Activated naive CD4-positive, alpha-beta T cell treated with anti-CD3 and anti-CD28 coated beads, Interleukin-2, amount 10 ng/mL, durations not matched to agents 7 days and 5 days (primary cell): ENCODE data around the gene CRYBG2.
"Not testable (repeated sequence)": the region's sequence is repeated elsewhere in the genome, so short reads cannot be mapped to it uniquely, and the experiment has no call there.

Experiments
- CTCF ChIA-PET: fragments of 350-600 bp; sonication (Branson Sonifier 250); formaldehyde crosslinking; loops from one replicate; lab custom pipeline; 2021; ENCODE audit warnings: antibody characterized with exemption; lab: Charles Lee
- DNase-seq: peaks from one replicate; pipeline ENCODE4 v3.0.0-alpha.2; 2020
- H3K27ac Mint-ChIP-seq: one replicate; pipeline ENCODE4 v1.8.0; 2021; ENCODE audit warnings: mild to moderate bottlenecking, moderate library complexity, mixed read lengths
- H3K27me3 Mint-ChIP-seq: one replicate; pipeline ENCODE4 v1.8.0; 2021; ENCODE audit warnings: mild to moderate bottlenecking, mixed read lengths
- H3K36me3 Mint-ChIP-seq: one replicate; pipeline ENCODE4 v1.8.0; 2021; ENCODE audit warnings: mixed read lengths
- H3K4me1 Mint-ChIP-seq: one replicate; pipeline ENCODE4 v1.8.0; 2021; ENCODE audit warnings: mixed read lengths
- H3K4me3 Mint-ChIP-seq: one replicate; pipeline ENCODE4 v1.8.0; 2021; ENCODE audit warnings: mild to moderate bottlenecking, moderate library complexity, mixed read lengths
- H3K9me3 Mint-ChIP-seq: one replicate; pipeline ENCODE4 v1.8.0; 2021; ENCODE audit warnings: mixed read lengths

Gene CRYBG2

GRCh38 chr1:26317612-26318337 is 36.2 kb downstream of the CRYBG2 start, which contains the start of gene CD52:
Gene CD52 (plus strand): TSS chr1:26317958. CDS start chr1:26318018, 60 bp downstream.
- CTCF ChIA-PET = interaction anchor here (0.9 to 19.9 kb wide), 7 partner anchors 10 to 148 kb away, joined by 3 to 632 read pairs (median 3); partner anchors contain the start of genes SH3BGRL3, UBXN11 and ZNF593
- Mint-ChIP-seq H3K4me3 (peak within 1 kb of the TSS; percentile 90), H3K36me3 (peaks cover 43% of the 10 kb centered on the region), H3K9me3 (no peaks in the 10 kb centered on the region), H3K27ac (peak within 1 kb of the TSS; percentile 89), H3K27me3 (no peaks in the 10 kb centered on the region), H3K4me1 (peaks cover 78% of the 10 kb centered on the region)
- DNase-seq = peak; percentile 88

- Mint-ChIP-seq H3K27me3 (no peaks in the 10 kb centered on the region), H3K27ac (peak overlapping the region; percentile 89), H3K9me3 (no peaks in the 10 kb centered on the region), H3K4me1 (peaks cover 72% of the 10 kb centered on the region), H3K4me3 (peak overlapping the region; percentile 90), H3K36me3 (peaks cover 38% of the 10 kb centered on the region)
- CTCF ChIA-PET = interaction anchor here (0.9 to 19.9 kb wide), 5 partner anchors 9 to 83 kb away, joined by 3 to 632 read pairs (median 25); partner anchors contain the start of genes SH3BGRL3 and UBXN11
- DNase-seq = no peak
Observed at GRCh38 chr1:26317146-26317545, 36.8 kb downstream of the CRYBG2 start.

DNA sequence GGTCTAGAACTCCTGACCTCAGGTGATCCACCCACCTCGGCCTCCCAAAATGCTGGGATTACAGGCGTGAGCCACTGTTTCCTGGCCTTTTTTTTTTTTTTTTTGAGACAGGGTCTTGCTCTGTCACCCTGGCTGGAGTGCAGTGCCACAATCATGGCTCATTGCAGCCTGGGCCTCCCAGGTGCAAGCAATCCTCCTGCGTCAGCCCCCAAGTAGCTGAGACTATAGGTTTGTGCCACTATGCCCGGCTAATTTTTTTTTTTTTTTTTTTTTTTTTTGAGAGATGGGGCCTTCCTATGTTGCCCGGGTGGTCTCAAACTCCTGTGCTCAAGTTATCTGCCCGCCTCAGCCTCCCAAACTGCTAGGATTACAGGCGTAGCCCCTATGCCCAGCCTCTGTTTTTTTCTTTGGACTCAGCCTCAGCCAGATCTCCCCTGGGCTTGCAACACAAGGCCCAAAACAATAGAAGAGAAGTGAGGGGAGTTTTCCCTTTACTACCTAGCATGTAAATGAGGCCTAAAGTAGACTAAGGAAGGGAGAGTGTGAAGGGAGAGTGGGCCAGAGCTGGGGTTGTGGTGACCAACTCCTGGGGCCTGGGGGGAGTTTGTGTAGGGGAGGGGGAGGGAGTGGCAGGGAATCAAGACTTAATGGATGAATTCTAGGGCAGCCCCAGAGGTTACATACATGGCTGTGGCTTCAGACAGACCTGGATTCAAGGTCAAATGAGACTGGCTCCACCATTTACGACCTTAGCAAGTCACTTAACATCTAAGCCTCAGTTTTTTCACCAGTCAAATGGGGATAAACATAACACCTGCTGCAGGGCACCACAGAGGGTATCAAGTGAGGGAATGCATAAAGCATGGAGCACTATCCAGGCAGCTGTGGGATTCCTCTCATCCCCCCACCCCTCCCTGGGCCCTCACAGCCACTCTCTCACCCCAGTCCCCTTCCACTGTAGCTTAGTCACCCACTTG is 37.8 kb downstream of the CRYBG2 start:
- Mint-ChIP-seq H3K27me3 (no peaks in the 10 kb centered on the region), H3K9me3 (no peaks in the 10 kb centered on the region), H3K4me1 (peaks cover 71% of the 10 kb centered on the region), H3K36me3 (peaks cover 31% of the 10 kb centered on the region), H3K27ac (peak overlapping the region; percentile 90), H3K4me3 (peak overlapping the region; percentile 90)
- CTCF ChIA-PET = interaction anchor here (0.9 to 19.9 kb wide), 4 partner anchors 8 to 34 kb away, joined by 3 to 632 read pairs (median 14); partner anchors contain the start of genes SH3BGRL3 and UBXN11
- no peak for DNase-seq

DNA sequence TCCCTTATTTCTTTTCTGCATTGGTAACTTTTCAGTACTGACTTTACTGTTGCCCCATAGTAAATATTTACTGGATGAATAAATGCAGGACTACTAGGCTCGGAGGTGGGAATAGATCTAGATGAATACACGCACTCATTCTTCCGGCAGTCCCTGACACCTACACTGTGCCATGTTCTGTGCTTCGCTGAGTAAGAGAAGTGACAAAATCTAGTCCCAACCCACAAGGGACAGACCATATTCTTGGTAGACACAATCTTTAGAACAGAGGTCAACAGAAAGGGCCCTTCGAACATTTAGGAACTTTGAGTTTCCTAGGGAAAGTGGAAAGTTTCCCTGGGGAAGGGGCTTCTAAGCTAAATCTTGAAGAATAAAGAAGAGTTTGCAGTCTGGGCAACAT is 39.4 kb downstream of the CRYBG2 start:
- CTCF ChIA-PET = interaction anchor here (1.2 to 19.9 kb wide), 2 partner anchors 32 to 103 kb away, joined by 5 to 632 read pairs; partner anchors contain the start of gene SH3BGRL3

DNA sequence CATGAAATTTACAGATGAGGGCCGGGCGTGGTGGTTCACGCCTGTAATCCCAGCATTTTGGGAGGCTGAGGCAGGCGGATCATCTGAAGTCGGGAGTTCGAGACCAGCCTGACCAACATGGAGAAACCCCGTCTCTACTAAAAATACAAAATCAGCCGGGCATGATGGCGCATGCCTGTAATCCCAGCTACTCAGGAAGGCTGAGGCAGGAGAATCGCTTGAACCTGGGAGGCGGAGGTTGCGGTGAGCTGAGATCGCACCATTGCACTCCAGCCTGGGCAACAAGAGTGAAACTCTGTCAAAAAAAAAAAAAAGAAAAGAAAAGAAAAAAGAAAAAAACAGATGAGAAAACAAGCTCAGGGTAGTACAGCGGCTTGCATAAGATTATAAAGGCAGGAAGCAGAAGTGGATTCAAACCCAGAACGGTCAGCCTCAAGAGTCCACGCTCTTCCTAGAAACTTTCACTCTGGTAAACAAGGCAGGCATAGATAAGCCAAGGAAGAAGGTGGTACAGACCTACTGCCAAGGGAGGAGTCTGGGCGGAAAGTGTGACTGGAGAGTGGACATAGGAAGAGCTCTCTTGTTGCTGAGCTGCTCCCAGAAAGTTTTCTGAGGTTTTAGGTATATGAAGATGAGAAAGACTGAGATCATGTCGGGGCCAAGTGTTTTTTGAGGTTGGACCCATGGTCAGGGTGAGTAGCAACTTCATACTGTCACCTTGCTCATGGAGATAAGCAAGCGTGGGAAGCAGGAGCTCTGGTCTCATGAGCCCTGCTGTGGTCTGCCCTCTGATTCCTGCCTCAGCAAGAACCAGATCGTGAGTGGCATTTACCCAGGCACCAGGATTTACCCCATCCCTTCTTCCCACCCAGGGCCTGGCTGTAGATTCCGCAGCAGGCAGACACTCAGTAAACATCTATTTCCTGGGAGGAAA is 45.7 kb downstream of the CRYBG2 start:
- H3K27me3 Mint-ChIP-seq, H3K9me3 Mint-ChIP-seq, H3K36me3 Mint-ChIP-seq: not testable (repeated sequence)
- Mint-ChIP-seq H3K27ac (peak overlapping the region; percentile 99), H3K4me3 (peak overlapping the region; percentile 95), H3K4me1 (peaks cover 66% of the 10 kb centered on the region)
- DNase-seq = peak; percentile 40
- CTCF ChIA-PET = interaction anchor here (1.0 to 9.1 kb wide), 7 partner anchors 9 to 108 kb away, joined by 3 to 119 read pairs (median 4); partner anchors contain the start of genes CD52 and SH3BGRL3

More for the DNA sequence above, 39.4 kb downstream of the CRYBG2 start:
- no peak for DNase-seq
- Mint-ChIP-seq H3K27ac (peak overlapping the region; percentile 49), H3K4me1 (peaks cover 61% of the 10 kb centered on the region), H3K36me3 (peaks cover 19% of the 10 kb centered on the region), H3K4me3 (no peak overlapping the region), H3K27me3 (no peaks in the 10 kb centered on the region), H3K9me3 (no peaks in the 10 kb centered on the region)

- H3K27me3 Mint-ChIP-seq = no peaks in the 10 kb centered on the region
Observed at GRCh38 chr1:26307363-26307781, 46.6 kb downstream of the CRYBG2 start.

DNA sequence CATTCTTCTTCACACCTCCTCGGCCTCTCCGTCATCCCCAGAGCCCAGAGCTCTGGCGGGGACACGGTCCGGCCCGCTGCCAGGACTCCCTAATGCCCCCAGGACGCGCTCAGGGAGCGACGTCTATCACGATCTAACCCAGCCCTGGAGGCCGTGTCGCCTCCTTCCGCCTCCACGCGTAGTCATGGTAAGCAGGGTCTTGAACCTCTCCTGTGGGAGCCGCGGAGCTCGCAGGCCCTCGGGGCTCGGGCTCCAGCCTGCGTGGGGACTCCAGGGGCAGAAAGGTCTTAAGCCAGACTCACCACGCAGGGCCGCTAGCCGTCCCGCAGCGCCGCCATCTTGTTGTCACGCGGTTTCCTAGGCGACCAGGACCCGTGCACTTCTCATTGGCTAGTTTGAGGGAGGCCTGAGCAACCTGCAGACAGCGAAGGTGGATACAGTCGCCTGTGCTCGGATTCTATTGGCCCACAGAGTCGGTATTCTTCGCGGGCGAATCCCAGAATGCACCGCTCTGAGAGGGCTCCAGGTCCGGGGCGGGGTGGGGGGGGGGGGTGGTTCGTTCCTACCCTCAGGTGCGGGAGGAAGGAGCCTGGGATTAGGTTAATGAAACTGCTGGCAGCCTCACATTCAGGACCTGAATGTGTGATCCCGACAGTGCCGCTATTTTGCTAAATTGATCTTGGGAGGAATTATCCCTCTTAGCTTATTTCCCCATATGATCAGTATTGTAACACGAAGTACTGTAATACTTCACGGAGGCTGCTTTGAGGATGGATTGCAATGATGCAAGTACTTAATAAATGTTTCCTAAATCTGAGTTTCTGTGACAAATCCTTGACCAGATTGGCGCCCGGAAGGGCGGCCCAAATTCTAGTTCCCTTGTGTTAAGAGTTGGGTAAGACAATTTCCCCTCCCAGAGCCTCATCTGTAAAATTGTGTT is 47.4 kb downstream of the CRYBG2 start, which contains the start of gene UBXN11:
Gene UBXN11 (minus strand): TSS at position 347 of the 940 bp plus-strand sequence. CDS start 3,753 bp downstream, outside the sequence.
- Mint-ChIP-seq H3K9me3 (no peaks in the 10 kb centered on the region), H3K36me3 (peaks cover 3% of the 10 kb centered on the region), H3K27ac (peak within 1 kb of the TSS; percentile 99), H3K4me1 (peaks cover 56% of the 10 kb centered on the region), H3K27me3 (no peaks in the 10 kb centered on the region), H3K4me3 (peak within 1 kb of the TSS; percentile 95)
- CTCF ChIA-PET = interaction anchor here (1.4 to 9.1 kb wide), 4 partner anchors 11 to 27 kb away, joined by 4 to 119 read pairs (median 19); partner anchors contain the start of genes CD52 and SH3BGRL3
- DNase-seq = peak; percentile 98

More at GRCh38 chr1:26307363-26307781, 46.6 kb downstream of the CRYBG2 start:
- Mint-ChIP-seq H3K27ac (peak overlapping the region; percentile 99), H3K36me3 (peaks cover 3% of the 10 kb centered on the region), H3K9me3 (no peaks in the 10 kb centered on the region), H3K4me3 (peak overlapping the region; percentile 95), H3K4me1 (peaks cover 62% of the 10 kb centered on the region)
- peak; percentile 73 for DNase-seq
- CTCF ChIA-PET = interaction anchor here (1.0 to 9.1 kb wide), 7 partner anchors 10 to 109 kb away, joined by 3 to 119 read pairs (median 4); partner anchors contain the start of genes CD52 and SH3BGRL3

DNA sequence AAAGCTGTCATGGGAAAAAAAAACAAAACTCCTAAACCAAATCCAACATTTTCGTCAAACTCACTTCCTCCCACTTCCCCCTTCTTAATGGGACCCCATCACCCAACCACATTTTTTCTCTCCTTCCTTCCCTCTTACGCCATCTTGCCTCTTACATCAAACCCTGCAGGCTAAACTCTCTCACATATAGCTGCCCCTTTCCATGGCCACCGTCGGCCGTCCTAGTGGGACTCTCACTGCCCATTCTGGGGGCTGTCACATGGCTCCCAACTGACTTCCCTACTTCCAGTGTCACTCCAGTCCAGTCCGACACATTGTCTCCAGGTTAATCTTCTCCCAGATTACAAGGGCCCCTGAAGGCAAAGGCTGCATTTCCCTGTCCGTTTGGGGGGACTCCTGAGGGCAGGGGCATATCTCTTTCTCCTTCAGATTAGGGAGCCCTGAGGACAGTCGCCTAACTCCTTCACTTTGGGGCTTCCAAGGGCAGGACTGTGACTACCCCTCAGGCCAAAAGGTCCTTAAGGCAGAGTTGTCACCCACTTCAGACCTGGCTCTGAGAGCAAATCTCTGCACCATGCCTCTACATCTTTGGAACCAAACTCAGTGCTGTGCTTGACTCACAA is 48.2 kb downstream of the CRYBG2 start:
- no peak for DNase-seq
- Mint-ChIP-seq H3K27ac (peak overlapping the region; percentile 99), H3K27me3 (no peaks in the 10 kb centered on the region), H3K4me1 (peaks cover 57% of the 10 kb centered on the region), H3K9me3 (no peaks in the 10 kb centered on the region), H3K4me3 (peak overlapping the region; percentile 95), H3K36me3 (peaks cover 3% of the 10 kb centered on the region)
- CTCF ChIA-PET = interaction anchor here (2.7 to 9.1 kb wide), 2 partner anchors 15 to 18 kb away, joined by 13 to 119 read pairs; no protein-coding TSS in a partner anchor

DNA sequence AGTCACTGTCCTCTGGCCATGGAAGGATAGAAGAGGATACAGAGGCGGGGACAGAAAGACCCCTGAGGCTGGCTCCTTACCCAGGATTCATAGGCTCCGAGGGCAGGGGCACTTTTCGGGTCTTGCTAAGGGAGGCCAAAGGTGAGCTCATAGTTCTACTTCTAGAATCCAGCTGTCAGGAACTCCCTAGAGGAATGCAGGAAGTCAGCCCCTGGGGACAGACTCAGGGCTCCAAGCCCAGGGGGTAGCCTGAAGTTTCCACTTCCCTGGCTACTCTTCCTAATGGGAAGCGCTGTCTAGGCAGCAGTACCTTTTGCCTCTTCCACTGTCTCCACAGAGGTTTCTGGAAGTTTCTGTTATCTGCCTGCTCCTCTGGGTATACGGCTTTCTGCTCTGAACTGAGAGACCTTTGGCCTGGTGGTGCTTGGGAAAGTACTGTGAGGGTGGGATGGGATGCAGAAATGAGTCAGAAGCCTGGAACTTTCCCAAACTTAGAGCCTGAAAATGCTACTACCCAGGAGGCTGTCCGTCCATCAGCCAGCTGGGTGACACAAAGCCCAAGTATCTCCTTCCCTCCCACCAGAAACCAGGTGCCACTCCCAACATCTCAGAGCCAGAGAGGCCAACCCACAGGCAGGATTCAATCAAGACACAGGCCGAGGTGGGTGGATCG is 51.1 kb downstream of the CRYBG2 start:
- H3K9me3 Mint-ChIP-seq = no peaks in the 10 kb centered on the region
- no peak overlapping the region for H3K4me3 Mint-ChIP-seq
- no peak overlapping the region for H3K27ac Mint-ChIP-seq
- CTCF ChIA-PET = interaction anchor here (0.9 to 9.1 kb wide), 3 partner anchors 12 to 18 kb away, joined by 3 to 119 read pairs (median 3); no protein-coding TSS in a partner anchor
- peaks cover 46% of the 10 kb centered on the region for H3K4me1 Mint-ChIP-seq
- H3K27me3 Mint-ChIP-seq = no peaks in the 10 kb centered on the region
- DNase-seq = no peak
- peaks cover 8% of the 10 kb centered on the region for H3K36me3 Mint-ChIP-seq

DNA sequence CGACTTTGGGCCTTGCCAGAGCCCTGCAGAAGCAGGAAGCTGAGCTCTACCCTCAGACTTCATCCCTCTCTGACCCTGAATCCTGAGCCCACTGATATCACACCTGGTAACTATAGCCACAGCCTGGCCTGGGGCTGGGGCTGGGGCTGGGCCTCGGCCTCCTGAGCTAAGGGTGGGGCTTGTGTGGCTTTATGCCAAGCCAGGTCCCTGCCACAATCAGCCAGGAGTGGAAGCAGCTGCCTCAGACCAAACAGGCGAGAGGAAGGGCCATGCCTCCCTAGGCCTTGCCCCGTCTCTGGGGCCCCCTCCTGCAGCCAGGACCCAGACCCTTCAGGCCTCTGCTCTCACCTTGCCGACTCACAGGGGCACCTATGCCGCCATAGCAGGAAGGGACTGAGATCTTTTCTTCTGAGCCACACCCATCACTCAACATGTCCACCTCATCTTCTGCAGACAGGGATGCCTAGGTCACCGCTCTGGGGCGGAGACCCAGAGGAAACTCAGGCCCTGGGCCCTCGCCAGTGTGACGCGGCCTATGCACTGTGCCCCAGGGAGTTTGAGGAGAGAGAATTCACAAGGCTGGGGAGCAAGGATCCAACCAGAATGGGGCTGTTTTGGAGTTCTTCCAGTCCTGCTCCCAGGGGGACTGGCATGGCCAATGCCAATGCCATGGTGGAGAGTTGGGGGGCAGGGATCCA is 53.2 kb downstream of the CRYBG2 start:
- no peaks in the 10 kb centered on the region for H3K9me3 Mint-ChIP-seq
- H3K27ac Mint-ChIP-seq = peak overlapping the region; percentile 38
- H3K4me1 Mint-ChIP-seq = peaks cover 27% of the 10 kb centered on the region
- H3K36me3 Mint-ChIP-seq = peaks cover 10% of the 10 kb centered on the region
- no peaks in the 10 kb centered on the region for H3K27me3 Mint-ChIP-seq
- no peak overlapping the region for H3K4me3 Mint-ChIP-seq
- DNase-seq = no peak
- CTCF ChIA-PET = interaction anchor here (2.2 kb wide), 1 partner anchor 12 kb away, joined by 9 read pairs; no protein-coding TSS in a partner anchor
